ENCODE measurements around the gene ROMO1.
"Not testable (repeated sequence)": the region's sequence is repeated elsewhere in the genome, so short reads cannot be mapped to it uniquely, and the experiment has no call there.

Gene ROMO1

GRCh38 chr20:35718972-35719635, 19.9 kb downstream of the ROMO1 start:
- no peak overlapping the region for H3K4me3 ChIP-seq (replicated peaks in 1 of 2; ENCODE audit: low read depth in 2 of 2, low read length in 2 of 2)
- no peak for DNase-seq (ENCODE audit: low read depth in 2 of 2)
- no peak for TF ChIP-seq CTCF (IDR thresholded peaks at IDR 0.05; ENCODE audit: low read depth, low read length)

GRCh38 chr20:35719717-35720116, 20.5 kb downstream of the ROMO1 start:
- TF ChIP-seq CTCF (IDR thresholded peaks at IDR 0.05; ENCODE audit: low read depth, low read length) = no peak
- no peak for DNase-seq (ENCODE audit: low read depth in 2 of 2)
- no peak overlapping the region for H3K4me3 ChIP-seq (replicated peaks in 1 of 2; ENCODE audit: low read depth in 2 of 2, low read length in 2 of 2)

- no peak for TF ChIP-seq CTCF (IDR thresholded peaks at IDR 0.05; ENCODE audit: low read depth, low read length)
- no peak overlapping the region for H3K4me3 ChIP-seq (replicated peaks in 1 of 2; ENCODE audit: low read depth in 2 of 2, low read length in 2 of 2)
- DNase-seq (ENCODE audit: low read depth in 2 of 2) = no peak
These were observed 21.2 kb downstream of the ROMO1 start for GRCh38 chr20:35720165-35721123.

- no peak for TF ChIP-seq CTCF (IDR thresholded peaks at IDR 0.05; ENCODE audit: low read depth, low read length)
- no peak overlapping the region for H3K4me3 ChIP-seq (replicated peaks in 1 of 2; ENCODE audit: low read depth in 2 of 2, low read length in 2 of 2)
- DNase-seq (ENCODE audit: low read depth in 2 of 2) = no peak
These were observed 22.0 kb downstream of the ROMO1 start for GRCh38 chr20:35721219-35721618.

- H3K4me3 ChIP-seq (replicated peaks in 1 of 2; ENCODE audit: low read depth in 2 of 2, low read length in 2 of 2) = no peak overlapping the region
- TF ChIP-seq CTCF (IDR thresholded peaks at IDR 0.05; ENCODE audit: low read depth, low read length) = no peak
- DNase-seq (ENCODE audit: low read depth in 2 of 2) = no peak
These were observed 22.4 kb downstream of the ROMO1 start for GRCh38 chr20:35721621-35722020.

GRCh38 chr20:35723275-35723639, 24.1 kb downstream of the ROMO1 start:
- not testable (repeated sequence) for DNase-seq (ENCODE audit: low read depth in 2 of 2); H3K4me3 ChIP-seq (replicated peaks in 1 of 2; ENCODE audit: low read depth in 2 of 2, low read length in 2 of 2)

- H3K4me3 ChIP-seq (replicated peaks in 1 of 2; ENCODE audit: low read depth in 2 of 2, low read length in 2 of 2); DNase-seq (ENCODE audit: low read depth in 2 of 2): not testable (repeated sequence)
These were observed 24.6 kb downstream of the ROMO1 start for GRCh38 chr20:35723652-35724320.
